ENCODE results near the gene TNRC6C.

The TNRC6C gene, protein sequence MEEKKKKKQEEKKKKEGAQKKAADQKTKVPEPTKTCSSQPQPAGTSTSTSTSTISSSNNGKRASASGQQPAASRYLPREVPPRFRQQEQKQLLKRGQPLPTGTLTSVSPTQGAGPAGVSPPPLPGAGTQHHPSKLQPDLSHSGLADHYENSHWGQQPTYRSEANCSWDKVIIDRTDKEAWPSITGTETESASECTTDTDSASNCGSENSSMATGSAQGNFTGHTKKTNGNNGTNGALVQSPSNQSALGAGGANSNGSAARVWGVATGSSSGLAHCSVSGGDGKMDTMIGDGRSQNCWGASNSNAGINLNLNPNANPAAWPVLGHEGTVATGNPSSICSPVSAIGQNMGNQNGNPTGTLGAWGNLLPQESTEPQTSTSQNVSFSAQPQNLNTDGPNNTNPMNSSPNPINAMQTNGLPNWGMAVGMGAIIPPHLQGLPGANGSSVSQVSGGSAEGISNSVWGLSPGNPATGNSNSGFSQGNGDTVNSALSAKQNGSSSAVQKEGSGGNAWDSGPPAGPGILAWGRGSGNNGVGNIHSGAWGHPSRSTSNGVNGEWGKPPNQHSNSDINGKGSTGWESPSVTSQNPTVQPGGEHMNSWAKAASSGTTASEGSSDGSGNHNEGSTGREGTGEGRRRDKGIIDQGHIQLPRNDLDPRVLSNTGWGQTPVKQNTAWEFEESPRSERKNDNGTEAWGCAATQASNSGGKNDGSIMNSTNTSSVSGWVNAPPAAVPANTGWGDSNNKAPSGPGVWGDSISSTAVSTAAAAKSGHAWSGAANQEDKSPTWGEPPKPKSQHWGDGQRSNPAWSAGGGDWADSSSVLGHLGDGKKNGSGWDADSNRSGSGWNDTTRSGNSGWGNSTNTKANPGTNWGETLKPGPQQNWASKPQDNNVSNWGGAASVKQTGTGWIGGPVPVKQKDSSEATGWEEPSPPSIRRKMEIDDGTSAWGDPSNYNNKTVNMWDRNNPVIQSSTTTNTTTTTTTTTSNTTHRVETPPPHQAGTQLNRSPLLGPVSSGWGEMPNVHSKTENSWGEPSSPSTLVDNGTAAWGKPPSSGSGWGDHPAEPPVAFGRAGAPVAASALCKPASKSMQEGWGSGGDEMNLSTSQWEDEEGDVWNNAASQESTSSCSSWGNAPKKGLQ (N-terminal part only)

DNA sequence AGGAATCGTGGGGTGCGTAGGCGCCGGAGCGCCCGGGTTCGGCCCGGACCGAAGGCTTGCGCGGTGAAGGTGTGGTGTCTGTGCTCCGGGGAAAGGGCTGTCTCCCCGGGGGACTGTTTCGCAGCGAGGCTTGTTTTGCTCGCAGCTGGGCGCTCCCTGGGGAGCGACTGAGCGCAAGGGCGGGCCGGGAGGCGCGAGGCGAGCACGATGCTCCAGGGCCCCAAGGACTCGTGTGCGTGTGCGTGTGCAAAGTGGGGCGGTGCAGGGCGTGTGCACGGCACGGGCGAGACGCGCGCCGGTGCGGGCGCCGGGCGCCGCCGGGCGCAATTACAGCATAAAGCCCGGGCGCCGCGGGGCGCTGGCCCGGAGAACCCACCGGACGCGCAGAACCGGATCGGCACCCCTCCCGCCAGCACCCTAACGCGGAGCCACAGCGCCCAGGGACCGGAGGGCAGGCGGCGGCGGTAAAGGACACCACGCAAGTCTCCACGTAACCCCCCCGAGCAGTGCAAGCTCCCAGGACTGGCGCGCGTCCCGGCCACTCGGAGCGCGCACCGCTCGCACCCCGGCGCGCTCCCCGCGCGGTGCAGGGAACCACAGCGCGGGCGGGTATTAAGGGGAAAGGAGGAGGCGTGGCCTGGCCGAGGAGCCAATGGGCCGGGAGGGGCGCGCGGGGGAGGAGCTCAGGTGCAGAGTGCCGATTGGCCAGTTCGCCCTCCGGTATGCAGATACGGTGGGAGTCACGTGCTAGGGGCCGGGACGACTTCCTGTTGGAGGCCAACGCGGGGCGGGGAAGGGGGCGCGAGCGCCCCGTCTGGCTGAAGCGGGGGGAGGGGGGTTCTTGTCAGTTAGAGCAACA, at the start of gene TNRC6C:
Gene TNRC6C (plus strand): TSS at position 847 of the 859 bp plus-strand sequence. CDS start 45,504 bp downstream, outside the sequence.
- peak; percentile 98 for DNase-seq (ENCODE audit: low read depth)
- TF ChIP-seq, protein P1, sequence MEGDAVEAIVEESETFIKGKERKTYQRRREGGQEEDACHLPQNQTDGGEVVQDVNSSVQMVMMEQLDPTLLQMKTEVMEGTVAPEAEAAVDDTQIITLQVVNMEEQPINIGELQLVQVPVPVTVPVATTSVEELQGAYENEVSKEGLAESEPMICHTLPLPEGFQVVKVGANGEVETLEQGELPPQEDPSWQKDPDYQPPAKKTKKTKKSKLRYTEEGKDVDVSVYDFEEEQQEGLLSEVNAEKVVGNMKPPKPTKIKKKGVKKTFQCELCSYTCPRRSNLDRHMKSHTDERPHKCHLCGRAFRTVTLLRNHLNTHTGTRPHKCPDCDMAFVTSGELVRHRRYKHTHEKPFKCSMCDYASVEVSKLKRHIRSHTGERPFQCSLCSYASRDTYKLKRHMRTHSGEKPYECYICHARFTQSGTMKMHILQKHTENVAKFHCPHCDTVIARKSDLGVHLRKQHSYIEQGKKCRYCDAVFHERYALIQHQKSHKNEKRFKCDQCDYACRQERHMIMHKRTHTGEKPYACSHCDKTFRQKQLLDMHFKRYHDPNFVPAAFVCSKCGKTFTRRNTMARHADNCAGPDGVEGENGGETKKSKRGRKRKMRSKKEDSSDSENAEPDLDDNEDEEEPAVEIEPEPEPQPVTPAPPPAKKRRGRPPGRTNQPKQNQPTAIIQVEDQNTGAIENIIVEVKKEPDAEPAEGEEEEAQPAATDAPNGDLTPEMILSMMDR (IDR thresholded peaks at IDR 0.05; ENCODE audit: insufficient read depth, low read depth, low read length, missing control alignments) = no peak
- H3K4me3 ChIP-seq (ENCODE audit: low read length) = peak within 1 kb of the TSS; percentile 44

DNA sequence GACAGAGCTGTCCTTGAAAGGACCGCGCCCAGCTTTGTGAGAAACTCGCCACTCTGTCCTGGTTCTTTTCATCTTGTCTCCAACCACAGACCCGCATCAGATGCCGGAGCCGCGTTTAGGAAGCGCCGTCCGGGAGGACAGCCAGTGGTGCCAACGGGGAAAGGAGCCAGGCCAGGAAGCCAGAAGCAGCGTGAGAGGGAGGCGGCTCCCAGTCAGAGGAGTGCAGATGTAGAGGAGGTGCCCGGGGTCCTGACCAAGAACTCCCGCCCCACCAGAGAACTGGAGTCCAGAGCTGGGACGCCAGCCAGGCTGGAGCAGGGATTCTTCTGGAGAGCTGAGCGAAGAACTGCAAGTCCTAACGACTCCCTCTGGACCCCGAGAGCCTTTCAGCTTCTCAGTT, 49.3 kb upstream of the TNRC6C start:
- no peak for DNase-seq (ENCODE audit: low read depth)
- TF ChIP-seq, protein P1 (IDR thresholded peaks at IDR 0.05; ENCODE audit: insufficient read depth, low read depth, low read length, missing control alignments) = no peak
- no peak overlapping the region for H3K4me3 ChIP-seq (ENCODE audit: low read length)

DNA sequence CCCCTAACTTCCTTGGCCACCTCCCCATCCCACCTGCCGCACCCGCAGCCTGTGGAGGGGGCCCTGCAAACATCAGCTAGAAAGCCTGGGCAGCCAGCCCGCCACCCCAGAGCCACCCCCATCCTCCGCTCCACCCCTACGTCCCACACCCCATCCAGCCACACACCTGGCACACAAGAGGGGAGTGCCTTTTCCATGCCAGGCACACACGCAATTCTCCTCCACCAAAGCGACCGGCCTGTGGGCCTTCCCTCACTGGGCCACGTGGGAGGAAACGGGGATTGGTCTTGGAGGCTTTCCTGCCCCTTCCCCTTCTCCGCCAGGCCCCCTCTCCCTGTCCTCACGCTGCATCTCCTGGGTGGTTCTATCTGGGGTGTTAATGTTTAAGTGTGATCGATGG, 48.7 kb upstream of the TNRC6C start:
- H3K4me3 ChIP-seq (ENCODE audit: low read length) = no peak overlapping the region
- DNase-seq (ENCODE audit: low read depth) = no peak
- TF ChIP-seq, protein P1 (IDR thresholded peaks at IDR 0.05; ENCODE audit: insufficient read depth, low read depth, low read length, missing control alignments) = no peak

DNA sequence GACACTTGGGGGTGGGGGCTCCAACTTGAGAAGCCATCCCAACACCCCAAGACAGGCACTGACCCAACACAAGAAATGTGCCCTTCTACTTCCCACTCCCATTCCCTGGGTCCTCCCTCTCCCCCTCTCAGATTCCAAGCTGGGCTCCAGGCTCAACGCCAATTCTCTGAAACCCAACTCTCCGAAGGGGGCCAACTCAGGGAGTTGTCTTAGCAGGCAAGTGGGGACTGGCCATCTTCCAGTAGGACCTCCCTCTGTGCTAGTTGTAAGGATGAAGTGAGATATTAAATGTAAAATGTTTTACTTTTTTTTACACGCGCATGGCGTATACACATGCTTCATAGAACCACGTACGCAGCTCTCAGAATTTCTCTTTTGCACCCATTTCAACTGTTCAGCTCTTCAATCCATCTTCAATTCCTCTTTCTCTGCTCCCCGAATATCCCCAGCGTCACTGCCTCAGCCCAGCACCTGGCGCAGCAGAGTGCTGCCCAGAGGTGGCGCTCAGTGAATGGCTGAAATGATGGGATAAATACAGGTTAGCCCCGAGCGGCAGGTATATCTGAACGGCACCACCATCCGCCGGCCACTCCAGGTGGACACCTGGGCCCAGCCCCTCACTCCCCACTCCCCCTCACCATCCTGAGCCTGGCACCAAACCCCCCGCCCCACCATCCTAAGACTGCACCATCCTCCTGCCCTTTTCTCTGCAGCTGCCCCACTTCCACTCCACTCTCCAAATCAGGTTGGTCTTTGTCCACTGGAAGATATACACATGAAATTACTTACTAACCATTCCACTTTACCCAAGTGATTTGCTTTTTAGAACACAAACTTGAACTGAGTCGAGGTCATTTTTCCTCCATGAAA, 43.9 kb upstream of the TNRC6C start:
- DNase-seq (ENCODE audit: low read depth) = no peak
- TF ChIP-seq, protein P1 (IDR thresholded peaks at IDR 0.05; ENCODE audit: insufficient read depth, low read depth, low read length, missing control alignments) = no peak
- H3K4me3 ChIP-seq (ENCODE audit: low read length) = no peak overlapping the region

DNA sequence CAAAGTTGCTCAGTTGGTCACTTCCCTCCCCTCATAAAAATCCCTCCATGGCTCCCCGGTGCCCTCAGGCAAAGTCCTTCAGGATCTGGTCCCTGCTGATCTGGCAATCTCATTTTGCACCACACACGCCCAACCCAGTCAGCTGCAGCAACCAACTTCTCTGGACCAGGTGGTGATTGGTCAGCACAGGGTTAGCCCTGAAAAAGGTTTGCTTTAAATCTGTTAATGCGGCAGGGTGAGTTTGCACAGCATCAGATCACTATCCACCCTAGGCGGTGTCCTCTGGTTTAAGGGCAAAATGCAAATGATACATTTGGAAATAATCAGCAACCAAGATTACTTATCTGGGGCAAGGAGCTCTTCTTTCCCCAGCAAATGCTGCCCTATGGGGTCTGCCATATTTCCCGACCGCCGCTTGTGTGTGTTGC, 42.9 kb upstream of the TNRC6C start:
- DNase-seq (ENCODE audit: low read depth) = no peak
- TF ChIP-seq, protein P1 (IDR thresholded peaks at IDR 0.05; ENCODE audit: insufficient read depth, low read depth, low read length, missing control alignments) = no peak
- no peak overlapping the region for H3K4me3 ChIP-seq (ENCODE audit: low read length)
